DND-41 (cell line): ENCODE measurements around the gene FAM135A.

Experiments used
- ATAC-seq: fragments of 200-7000 bp; cut with Tn5 transposase; 3 replicates; pipeline ENCODE4 v1.9.1; 2021; ENCODE audit warnings: low read depth; ENCODE audit not compliant: insufficient read depth
- DNase-seq: peaks from one replicate; pipeline ENCODE4 v3.0.0-alpha.2; 2020
- H2AFZ ChIP-seq: 2 replicates; pipeline ENCODE4 v1.6.0; 2012; ENCODE audit warnings: low read depth, low read length
- H3K27ac ChIP-seq: 2 replicates; pipeline ENCODE4 v1.5.1; 2012; ENCODE audit warnings: low read length, inconsistent platforms
- H3K27me3 ChIP-seq: fragments of 200-600 bp; sonication (generic); 2 replicates; pipeline ENCODE4 v1.6.0; 2012; ENCODE audit warnings: low read length, mild to moderate bottlenecking, inconsistent platforms; ENCODE audit not compliant: insufficient read depth, poor library complexity
- H3K36me3 ChIP-seq: 2 replicates; pipeline ENCODE4 v1.5.1; 2012; ENCODE audit warnings: low read length, inconsistent platforms; ENCODE audit not compliant: insufficient read depth
- H3K4me1 ChIP-seq: 2 replicates; pipeline ENCODE4 v1.5.1; 2012; ENCODE audit warnings: mild to moderate bottlenecking, low read length; ENCODE audit not compliant: insufficient read depth
- H3K4me2 ChIP-seq: 2 replicates; pipeline ENCODE4 v1.6.0; 2012; ENCODE audit warnings: mild to moderate bottlenecking, moderate library complexity, low read length, inconsistent platforms; ENCODE audit not compliant: insufficient read depth
- H3K4me3 ChIP-seq, 2 experiments: fragments of 200-600 bp in 1 of 2; shearing (Covaris generic) in 1 of 2; 2 replicates each; pipeline ENCODE4 v1.5.1; 2012 to 2016; ENCODE audit warnings: inconsistent platforms in 2 of 2, low read length in 2 of 2, mild to moderate bottlenecking in 2 of 2, low read depth in 1 of 2, moderate library complexity in 1 of 2
- H3K79me2 ChIP-seq: 2 replicates; pipeline ENCODE4 v1.6.0; 2012; ENCODE audit warnings: low read length, inconsistent platforms; ENCODE audit not compliant: insufficient read depth
- H3K9ac ChIP-seq: 2 replicates; pipeline ENCODE4 v1.6.0; 2012; ENCODE audit warnings: low read depth, mild to moderate bottlenecking, inconsistent platforms, low read length, moderate library complexity
- H3K9me3 ChIP-seq: 2 replicates; pipeline ENCODE4 v1.5.1; 2012; ENCODE audit warnings: low read length, moderate library complexity, mild to moderate bottlenecking, inconsistent platforms; ENCODE audit not compliant: insufficient read depth, severe bottlenecking
- H4K20me1 ChIP-seq: 2 replicates; pipeline ENCODE4 v1.6.0; 2012; ENCODE audit warnings: low read length; ENCODE audit not compliant: insufficient read depth
- EZH2 ChIP-seq: IDR thresholded peaks from 3 replicates; pipeline ENCODE4 v1.6.1; 2012; ENCODE audit warnings: borderline replicate concordance, low read depth, mild to moderate bottlenecking, moderate library complexity, low read length, inconsistent platforms; ENCODE audit not compliant: severe bottlenecking
- TF ChIP-seq, protein P1 (sequence below): IDR thresholded peaks from 2 replicates; pipeline ENCODE4 v1.5.1; 2012; ENCODE audit warnings: borderline replicate concordance, low read length, moderate library complexity, mild to moderate bottlenecking; ENCODE audit not compliant: poor library complexity, severe bottlenecking; ENCODE audit errors: extremely low read depth

The FAM135A gene

DNA sequence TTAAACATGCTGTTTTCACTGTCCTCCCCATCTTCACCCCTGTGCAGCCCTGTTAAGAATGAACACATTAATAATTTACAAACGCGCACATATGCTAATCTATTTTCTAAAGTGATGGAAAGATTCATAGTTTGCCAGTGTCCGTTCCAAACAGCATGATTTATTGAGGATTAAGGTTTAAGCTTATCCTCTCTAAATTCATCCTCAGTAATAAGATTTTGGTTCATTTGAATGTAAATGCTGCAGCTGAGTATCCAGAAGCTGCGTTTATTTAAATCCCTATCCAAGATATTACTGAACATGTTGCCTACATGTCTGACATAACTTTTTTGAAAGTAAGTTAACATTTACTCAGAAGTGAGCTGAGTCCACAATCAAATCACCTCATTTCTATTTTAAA, 42.8 kb upstream of the FAM135A start:
- Histone ChIP-seq H3K27ac (no peak overlapping the region), H3K4me1 (no peaks in the 10 kb centered on the region), H3K27me3 (peaks cover 14% of the 10 kb centered on the region), H3K9me3 (no peaks in the 10 kb centered on the region), H3K79me2 (no peaks in the 10 kb centered on the region), H3K9ac (no peak overlapping the region), H3K4me2 (no peak overlapping the region), H3K36me3 (no peaks in the 10 kb centered on the region), H4K20me1 (no peaks in the 10 kb centered on the region), H2AFZ (no peak overlapping the region), H3K4me3 (no peak overlapping the region)
- DNase-seq, result no peak
- TF ChIP-seq EZH2, result no peak
- TF ChIP-seq, protein P1, sequence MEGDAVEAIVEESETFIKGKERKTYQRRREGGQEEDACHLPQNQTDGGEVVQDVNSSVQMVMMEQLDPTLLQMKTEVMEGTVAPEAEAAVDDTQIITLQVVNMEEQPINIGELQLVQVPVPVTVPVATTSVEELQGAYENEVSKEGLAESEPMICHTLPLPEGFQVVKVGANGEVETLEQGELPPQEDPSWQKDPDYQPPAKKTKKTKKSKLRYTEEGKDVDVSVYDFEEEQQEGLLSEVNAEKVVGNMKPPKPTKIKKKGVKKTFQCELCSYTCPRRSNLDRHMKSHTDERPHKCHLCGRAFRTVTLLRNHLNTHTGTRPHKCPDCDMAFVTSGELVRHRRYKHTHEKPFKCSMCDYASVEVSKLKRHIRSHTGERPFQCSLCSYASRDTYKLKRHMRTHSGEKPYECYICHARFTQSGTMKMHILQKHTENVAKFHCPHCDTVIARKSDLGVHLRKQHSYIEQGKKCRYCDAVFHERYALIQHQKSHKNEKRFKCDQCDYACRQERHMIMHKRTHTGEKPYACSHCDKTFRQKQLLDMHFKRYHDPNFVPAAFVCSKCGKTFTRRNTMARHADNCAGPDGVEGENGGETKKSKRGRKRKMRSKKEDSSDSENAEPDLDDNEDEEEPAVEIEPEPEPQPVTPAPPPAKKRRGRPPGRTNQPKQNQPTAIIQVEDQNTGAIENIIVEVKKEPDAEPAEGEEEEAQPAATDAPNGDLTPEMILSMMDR, result peak; percentile 2
- no peak for ATAC-seq

DNA sequence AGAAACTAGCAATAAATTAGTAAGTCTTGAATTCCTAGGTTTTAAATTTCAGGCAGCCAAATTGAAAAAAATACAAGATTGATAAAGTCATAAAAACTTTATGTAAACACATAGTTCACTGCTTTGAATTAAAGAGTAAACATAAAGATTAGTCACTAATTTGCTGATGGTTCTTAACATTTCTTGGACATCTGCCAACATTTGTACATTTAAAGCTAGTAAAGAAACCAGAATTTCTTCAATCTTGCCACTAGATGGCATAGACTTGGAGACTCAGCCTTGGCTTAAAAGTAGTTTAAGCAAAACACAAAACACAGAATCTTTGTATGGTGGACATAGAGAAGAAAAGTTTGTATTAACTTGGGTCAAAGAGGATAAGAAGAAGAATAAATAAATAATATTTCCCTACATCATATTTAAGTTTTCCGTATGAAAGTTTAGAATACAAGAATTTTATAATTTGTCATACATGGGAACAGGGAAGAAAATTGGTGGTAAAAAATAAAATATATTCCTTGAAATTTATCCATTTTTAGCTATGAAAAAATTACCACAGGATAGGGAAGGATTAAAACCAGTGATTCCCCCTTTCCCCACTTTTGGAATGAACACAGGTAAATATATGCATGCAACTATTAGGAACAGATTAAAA, 41.7 kb upstream of the FAM135A start:
- ATAC-seq (peak; percentile 69; the same call in 2 of the 3 replicates), DNase-seq (no peak)
- Histone ChIP-seq H4K20me1 (no peaks in the 10 kb centered on the region), H3K27ac (no peak overlapping the region), H3K4me3 (no peak overlapping the region), H3K4me2 (no peak overlapping the region), H3K79me2 (no peaks in the 10 kb centered on the region), H3K36me3 (no peaks in the 10 kb centered on the region), H2AFZ (no peak overlapping the region), H3K27me3 (peaks cover 14% of the 10 kb centered on the region), H3K4me1 (no peaks in the 10 kb centered on the region), H3K9ac (no peak overlapping the region), H3K9me3 (no peaks in the 10 kb centered on the region)
- TF ChIP-seq, protein P1, result peak; percentile 76
- no peak for TF ChIP-seq EZH2

DNA sequence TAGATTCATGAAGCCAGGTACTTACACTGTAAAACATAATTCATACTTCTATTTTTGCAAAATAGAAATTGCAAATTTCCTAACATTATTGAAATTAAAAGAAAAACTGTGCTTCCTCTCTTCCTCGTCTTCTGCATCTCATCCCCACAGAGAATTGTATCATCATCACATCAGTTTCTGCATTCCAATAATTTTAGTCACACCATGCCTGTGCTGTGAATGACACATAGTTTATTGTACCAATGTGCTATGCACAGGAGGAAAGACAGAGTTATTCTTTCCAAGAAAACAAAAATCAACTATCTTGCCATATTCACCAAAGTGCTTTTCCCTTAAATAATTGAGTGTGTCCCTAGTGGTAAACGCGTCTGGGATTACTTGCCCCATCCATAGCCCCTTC, 38.1 kb upstream of the FAM135A start:
- H2AFZ ChIP-seq, result no peak overlapping the region
- H3K27me3 ChIP-seq, result no peaks in the 10 kb centered on the region
- no peaks in the 10 kb centered on the region for H3K4me1 ChIP-seq
- no peaks in the 10 kb centered on the region for H4K20me1 ChIP-seq
- DNase-seq (no peak), ATAC-seq (no peak)
- H3K4me2 ChIP-seq, result no peak overlapping the region
- no peak overlapping the region for H3K4me3 ChIP-seq
- no peak overlapping the region for H3K9ac ChIP-seq
- no peaks in the 10 kb centered on the region for H3K9me3 ChIP-seq
- no peaks in the 10 kb centered on the region for H3K36me3 ChIP-seq
- TF ChIP-seq EZH2, result no peak
- TF ChIP-seq, protein P1, result no peak
- no peak overlapping the region for H3K27ac ChIP-seq
- H3K79me2 ChIP-seq, result no peaks in the 10 kb centered on the region
